H1 (cell line): ENCODE data around the gene TMEM238. TPM values are rescaled to one million over a fixed set of nuclear protein-coding genes. Genes with fewer than 3 reads are reported as not detected.

Experiments used
- FOSL1 ChIP-seq: IDR thresholded peaks from 2 replicates; pipeline ENCODE4 v1.6.1; 2011; ENCODE audit warnings: mild to moderate bottlenecking, low read depth, low read length, moderate library complexity; ENCODE audit not compliant: insufficient read depth
- POLR2A ChIP-seq, 2 experiments: IDR thresholded peaks; 1 replicate in 1 of 2; 2 replicates in 1 of 2; pipeline ENCODE4 v1.6.1; 2011; ENCODE audit warnings: low read depth in 2 of 2, low read length in 2 of 2, mild to moderate bottlenecking in 2 of 2; ENCODE audit errors: control extremely low read depth in 1 of 2
- polyA plus RNA-seq, 7 experiments: library from polyadenylated mRNA; depleted of rRNA in 3 of 7; stranded (reverse) in 5 of 7; unstranded in 2 of 7; fragments of >200 nt in 5 of 7; fragments of 200-250 nt in 2 of 7; gene quantifications; 1 replicate in 5 of 7; 2 replicates in 1 of 7; 4 replicates in 1 of 7; pipeline versions ENCODE4 v1.2.1 to v1.2.3, GENCODE V29; 2011 to 2013; ENCODE audit warnings: missing spikeins in 2 of 7, mixed read lengths in 2 of 7
- total RNA-seq: library from RNA; stranded (reverse); fragmentation: NEBNext Ultra II Directional; extraction: Animal tissue kit (Norgen Biotek cat#: 25700); gene quantifications from 2 replicates; pipeline ENCODE4 v1.2.1, GENCODE V29; 2021

Gene TMEM238
- total and polyA plus RNA-seq, 2 of the 8 experiments (the other 6 are each of a cell fraction or from before 2014, with no cell fraction given) = 0.53 to 3.8 TPM

DNA sequence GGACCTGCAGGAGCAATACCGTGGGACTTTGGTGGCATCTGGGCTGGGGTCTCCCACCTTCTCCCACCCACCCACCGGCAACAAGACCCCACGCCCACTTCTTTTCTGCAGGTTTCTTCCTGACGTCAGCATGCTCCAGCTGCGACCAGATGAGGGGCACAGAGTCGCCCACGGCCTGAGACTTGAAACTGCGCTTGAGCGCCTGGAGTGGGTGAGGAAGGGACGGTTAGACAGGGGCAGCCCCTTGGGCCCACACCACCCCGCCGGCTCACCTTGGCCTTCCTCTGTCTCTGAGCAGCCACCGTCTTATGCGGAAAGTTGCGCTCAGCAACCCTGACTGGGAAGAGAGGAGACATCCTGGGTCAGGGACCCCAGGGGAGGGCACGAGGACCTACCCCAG is 23.2 kb downstream of the TMEM238 start (continued):
- no peak for TF ChIP-seq FOSL1
- TF ChIP-seq POLR2A (IDR thresholded peaks at IDR 0.05; ENCODE audit: control extremely low read depth in 1 of 2, low read depth in 2 of 2, low read length in 2 of 2) = no peak
